PC-3 (cell line): Measurements from ENCODE around the gene OR5D16.

Experiments
- EZH2 ChIP-seq: fragments of 300-600 bp; sonication (generic); IDR thresholded peaks from one replicate; pipeline ENCODE4 v1.6.1; 2017; ENCODE audit warnings: antibody characterized with exemption, mild to moderate bottlenecking, low read length; ENCODE audit not compliant: unreplicated experiment
- TF ChIP-seq, protein P1 (sequence below): fragments of 300-600 bp; sonication (generic); conservative IDR thresholded peaks from 2 replicates; pipeline ENCODE4 v1.5.1; 2017; ENCODE audit warnings: antibody characterized with exemption, low read depth, mild to moderate bottlenecking, low read length

DNA sequence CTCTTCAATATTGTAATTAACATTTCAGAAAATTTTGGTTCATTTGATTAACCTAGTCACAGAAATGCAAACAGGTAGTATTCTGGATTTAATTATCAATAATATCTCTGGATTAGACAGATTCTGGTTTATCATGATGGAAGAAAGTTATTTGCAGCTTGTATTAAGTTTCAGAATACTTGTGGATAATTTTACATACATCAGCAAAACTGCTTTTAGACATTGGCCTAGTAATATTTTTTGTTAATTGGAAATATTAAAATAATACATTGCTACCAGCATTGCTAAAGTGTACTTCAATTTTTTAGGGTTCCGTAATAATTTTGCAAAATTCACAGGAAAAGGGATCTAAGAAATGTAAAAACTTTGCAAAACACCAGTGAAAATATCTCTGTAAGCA, 46.9 kb upstream of the OR5D16 start:
- TF ChIP-seq, protein P1, sequence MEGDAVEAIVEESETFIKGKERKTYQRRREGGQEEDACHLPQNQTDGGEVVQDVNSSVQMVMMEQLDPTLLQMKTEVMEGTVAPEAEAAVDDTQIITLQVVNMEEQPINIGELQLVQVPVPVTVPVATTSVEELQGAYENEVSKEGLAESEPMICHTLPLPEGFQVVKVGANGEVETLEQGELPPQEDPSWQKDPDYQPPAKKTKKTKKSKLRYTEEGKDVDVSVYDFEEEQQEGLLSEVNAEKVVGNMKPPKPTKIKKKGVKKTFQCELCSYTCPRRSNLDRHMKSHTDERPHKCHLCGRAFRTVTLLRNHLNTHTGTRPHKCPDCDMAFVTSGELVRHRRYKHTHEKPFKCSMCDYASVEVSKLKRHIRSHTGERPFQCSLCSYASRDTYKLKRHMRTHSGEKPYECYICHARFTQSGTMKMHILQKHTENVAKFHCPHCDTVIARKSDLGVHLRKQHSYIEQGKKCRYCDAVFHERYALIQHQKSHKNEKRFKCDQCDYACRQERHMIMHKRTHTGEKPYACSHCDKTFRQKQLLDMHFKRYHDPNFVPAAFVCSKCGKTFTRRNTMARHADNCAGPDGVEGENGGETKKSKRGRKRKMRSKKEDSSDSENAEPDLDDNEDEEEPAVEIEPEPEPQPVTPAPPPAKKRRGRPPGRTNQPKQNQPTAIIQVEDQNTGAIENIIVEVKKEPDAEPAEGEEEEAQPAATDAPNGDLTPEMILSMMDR = no peak
- no peak for TF ChIP-seq EZH2
